ENCODE measurements around the gene GFOD1.

Gene GFOD1

DNA sequence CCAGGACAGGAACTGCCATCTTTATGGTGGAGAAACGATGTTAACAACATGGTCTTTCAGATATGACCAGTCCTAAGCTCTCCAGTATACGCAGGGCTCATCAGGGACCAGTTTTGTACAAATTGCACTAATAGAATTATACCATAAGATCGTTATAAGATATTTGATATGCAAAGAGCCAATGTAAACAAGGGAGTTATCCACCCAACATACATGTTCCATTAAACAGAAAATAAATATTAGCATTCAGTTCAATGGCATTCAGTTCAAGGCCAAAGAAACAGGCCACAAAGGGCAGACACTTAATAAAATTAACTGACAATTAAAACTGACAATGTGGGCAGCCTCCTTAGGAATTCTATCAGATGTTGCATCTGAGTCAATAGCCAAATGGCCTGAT, 2.6 kb downstream of the GFOD1 start:
- TF ChIP-seq EZH2phosphoT487 (IDR thresholded peaks at IDR 0.05; ENCODE audit: borderline replicate concordance, low read length), result no peak
- TF ChIP-seq, protein P1, sequence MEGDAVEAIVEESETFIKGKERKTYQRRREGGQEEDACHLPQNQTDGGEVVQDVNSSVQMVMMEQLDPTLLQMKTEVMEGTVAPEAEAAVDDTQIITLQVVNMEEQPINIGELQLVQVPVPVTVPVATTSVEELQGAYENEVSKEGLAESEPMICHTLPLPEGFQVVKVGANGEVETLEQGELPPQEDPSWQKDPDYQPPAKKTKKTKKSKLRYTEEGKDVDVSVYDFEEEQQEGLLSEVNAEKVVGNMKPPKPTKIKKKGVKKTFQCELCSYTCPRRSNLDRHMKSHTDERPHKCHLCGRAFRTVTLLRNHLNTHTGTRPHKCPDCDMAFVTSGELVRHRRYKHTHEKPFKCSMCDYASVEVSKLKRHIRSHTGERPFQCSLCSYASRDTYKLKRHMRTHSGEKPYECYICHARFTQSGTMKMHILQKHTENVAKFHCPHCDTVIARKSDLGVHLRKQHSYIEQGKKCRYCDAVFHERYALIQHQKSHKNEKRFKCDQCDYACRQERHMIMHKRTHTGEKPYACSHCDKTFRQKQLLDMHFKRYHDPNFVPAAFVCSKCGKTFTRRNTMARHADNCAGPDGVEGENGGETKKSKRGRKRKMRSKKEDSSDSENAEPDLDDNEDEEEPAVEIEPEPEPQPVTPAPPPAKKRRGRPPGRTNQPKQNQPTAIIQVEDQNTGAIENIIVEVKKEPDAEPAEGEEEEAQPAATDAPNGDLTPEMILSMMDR (IDR thresholded peaks at IDR 0.05; ENCODE audit: low read depth, low read length, poor library complexity, severe bottlenecking), result no peak
- Histone ChIP-seq H3K9me2 (replicated peaks; ENCODE audit: control insufficient read depth, low read length) (no peaks in the 10 kb centered on the region), H3F3A (ENCODE audit: control insufficient read depth, insufficient read depth) (no peaks in the 10 kb centered on the region), H3K4me3 (ENCODE audit: low read length) (peak overlapping the region; percentile 88), H3K79me2 (ENCODE audit: control insufficient read depth, low read length) (peaks cover 32% of the 10 kb centered on the region), H3K27me3 (ENCODE audit: control insufficient read depth, low read length) (peaks cover 22% of the 10 kb centered on the region), H3K27ac (ENCODE audit: low read depth, low read length) (no peak overlapping the region), H3K4me2 (ENCODE audit: low read length) (peak overlapping the region; percentile 97), H3K9me3 (ENCODE audit: control insufficient read depth, insufficient read depth, low read length) (no peaks in the 10 kb centered on the region), H4K20me1 (ENCODE audit: control insufficient read depth, insufficient read depth, low read depth, low read length) (no peaks in the 10 kb centered on the region), H3K4me1 (ENCODE audit: control insufficient read depth, low read length) (peaks cover 30% of the 10 kb centered on the region), H3K36me3 (ENCODE audit: control insufficient read depth, low read length) (no peaks in the 10 kb centered on the region)

DNA sequence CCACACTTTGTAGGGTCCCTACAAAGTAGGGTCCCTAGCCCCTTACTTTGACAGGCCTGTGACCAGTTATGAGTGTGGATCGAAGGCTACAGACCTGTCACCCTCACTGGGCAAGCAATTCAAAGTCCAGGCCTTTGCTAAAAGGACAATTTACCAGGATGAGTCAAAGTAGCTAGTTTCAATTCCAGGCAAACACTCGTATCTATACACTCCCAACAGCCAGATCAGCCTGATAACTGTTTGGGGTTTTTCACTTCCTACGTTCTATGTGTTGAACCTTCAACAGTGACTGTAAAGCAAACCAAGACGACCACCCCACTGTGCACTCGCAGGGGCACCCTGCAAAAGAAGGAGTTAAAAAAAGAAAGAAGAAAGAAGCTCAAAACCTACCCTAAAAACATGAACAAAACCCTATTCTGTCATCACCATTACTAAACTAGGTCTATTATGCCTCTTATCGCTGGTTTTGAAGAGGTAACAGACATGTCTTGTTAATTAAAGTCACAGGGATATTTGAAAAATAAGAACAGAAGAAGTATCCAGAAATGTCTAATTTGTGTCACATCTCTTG, 3.2 kb downstream of the GFOD1 start:
- no peaks in the 10 kb centered on the region for H3F3A ChIP-seq (ENCODE audit: control insufficient read depth, insufficient read depth)
- peaks cover 35% of the 10 kb centered on the region for H3K4me1 ChIP-seq (ENCODE audit: control insufficient read depth, low read length)
- peak overlapping the region; percentile 97 for H3K4me2 ChIP-seq (ENCODE audit: low read length)
- H3K9me3 ChIP-seq (ENCODE audit: control insufficient read depth, insufficient read depth, low read length), result no peaks in the 10 kb centered on the region
- no peaks in the 10 kb centered on the region for H4K20me1 ChIP-seq (ENCODE audit: control insufficient read depth, insufficient read depth, low read depth, low read length)
- H3K27ac ChIP-seq (ENCODE audit: low read depth, low read length), result no peak overlapping the region
- H3K79me2 ChIP-seq (ENCODE audit: control insufficient read depth, low read length), result peaks cover 32% of the 10 kb centered on the region
- TF ChIP-seq, protein P1 (IDR thresholded peaks at IDR 0.05; ENCODE audit: low read depth, low read length, poor library complexity, severe bottlenecking), result no peak
- no peak for TF ChIP-seq EZH2phosphoT487 (IDR thresholded peaks at IDR 0.05; ENCODE audit: borderline replicate concordance, low read length)
- H3K36me3 ChIP-seq (ENCODE audit: control insufficient read depth, low read length), result no peaks in the 10 kb centered on the region
- peaks cover 22% of the 10 kb centered on the region for H3K27me3 ChIP-seq (ENCODE audit: control insufficient read depth, low read length)
- no peak overlapping the region for H3K4me3 ChIP-seq (ENCODE audit: low read length)
- H3K9me2 ChIP-seq (replicated peaks; ENCODE audit: control insufficient read depth, low read length), result no peaks in the 10 kb centered on the region

DNA sequence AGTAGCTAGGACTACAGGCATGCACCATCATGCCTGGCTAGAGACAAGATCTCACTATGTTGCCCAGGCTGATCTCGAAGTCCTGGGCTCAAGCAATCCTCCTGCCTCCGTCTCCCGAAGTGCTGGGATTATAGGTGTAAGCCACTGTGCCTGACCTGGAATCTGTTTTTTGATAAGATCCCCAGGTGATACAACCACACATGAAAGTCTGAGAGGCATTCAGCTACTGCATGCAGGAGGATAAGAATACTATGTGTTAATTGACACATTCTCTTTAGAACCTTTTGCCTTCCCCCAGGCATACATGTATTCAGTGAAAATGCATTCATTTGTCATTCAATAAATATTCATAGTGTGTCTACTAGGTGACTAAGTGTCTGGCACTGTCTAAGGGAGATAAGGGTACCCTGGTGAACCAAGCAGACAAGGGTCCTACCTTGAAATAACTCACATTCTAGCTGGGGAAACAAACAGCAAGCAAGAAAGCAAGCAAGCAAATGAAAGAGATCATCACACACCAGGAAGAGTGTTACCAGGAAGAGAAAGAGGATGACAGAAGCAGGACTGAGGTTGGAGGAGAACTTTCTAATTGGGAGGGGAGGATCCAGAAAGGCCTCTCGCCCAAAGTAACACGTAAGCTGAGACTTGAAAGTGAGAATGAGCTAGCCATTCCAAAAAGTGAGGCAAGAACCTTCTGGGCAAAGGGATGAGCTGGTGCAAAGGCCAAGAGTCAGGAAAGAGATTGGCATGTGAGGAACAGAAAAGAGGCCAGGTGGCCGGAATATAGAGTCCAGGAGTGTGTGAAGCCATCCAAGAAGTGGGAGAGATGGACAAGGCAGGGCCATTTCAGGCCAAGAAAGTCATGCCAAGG, 6.5 kb downstream of the GFOD1 start:
- Histone ChIP-seq H4K20me1 (ENCODE audit: control insufficient read depth, insufficient read depth, low read depth, low read length) (no peaks in the 10 kb centered on the region), H3K4me3 (ENCODE audit: low read length) (no peak overlapping the region), H3K9me2 (replicated peaks; ENCODE audit: control insufficient read depth, low read length) (no peaks in the 10 kb centered on the region), H3K36me3 (ENCODE audit: control insufficient read depth, low read length) (0 out of 2 replicates have a peak, but pooled peaks cover 3% of the 10 kb centered on the region), H3K4me2 (ENCODE audit: low read length) (no peak overlapping the region), H3K27me3 (ENCODE audit: control insufficient read depth, low read length) (peaks cover 6% of the 10 kb centered on the region), H3K27ac (ENCODE audit: low read depth, low read length) (no peak overlapping the region), H3K79me2 (ENCODE audit: control insufficient read depth, low read length) (peaks cover 32% of the 10 kb centered on the region), H3K4me1 (ENCODE audit: control insufficient read depth, low read length) (peaks cover 29% of the 10 kb centered on the region), H3K9me3 (ENCODE audit: control insufficient read depth, insufficient read depth, low read length) (no peaks in the 10 kb centered on the region), H3F3A (ENCODE audit: control insufficient read depth, insufficient read depth) (no peaks in the 10 kb centered on the region)
- TF ChIP-seq, protein P1 (IDR thresholded peaks at IDR 0.05; ENCODE audit: low read depth, low read length, poor library complexity, severe bottlenecking), result no peak
